Stimulated activated CD8-positive, alpha-beta memory T cell treated with anti-CD3 and anti-CD28 coated beads, Interleukin-7, amount 100 ng/mL, for 48 hours (primary cell): Measurements from ENCODE around the gene TMPRSS5.
A peak's percentile ranks its signal among the peaks of the same experiment; 100 is the strongest.
"Not testable (repeated sequence)": the region's sequence is repeated elsewhere in the genome, so short reads cannot be mapped to it uniquely, and the experiment has no call there.

Experiments
- DNase-seq, 2 donors: peaks; one replicate each; pipeline ENCODE4 v3.0.0-alpha.2; 2020; ENCODE audit warnings: low read depth in 1 of 2; ENCODE audit errors: extremely low read depth in 1 of 2

Gene TMPRSS5

DNA sequence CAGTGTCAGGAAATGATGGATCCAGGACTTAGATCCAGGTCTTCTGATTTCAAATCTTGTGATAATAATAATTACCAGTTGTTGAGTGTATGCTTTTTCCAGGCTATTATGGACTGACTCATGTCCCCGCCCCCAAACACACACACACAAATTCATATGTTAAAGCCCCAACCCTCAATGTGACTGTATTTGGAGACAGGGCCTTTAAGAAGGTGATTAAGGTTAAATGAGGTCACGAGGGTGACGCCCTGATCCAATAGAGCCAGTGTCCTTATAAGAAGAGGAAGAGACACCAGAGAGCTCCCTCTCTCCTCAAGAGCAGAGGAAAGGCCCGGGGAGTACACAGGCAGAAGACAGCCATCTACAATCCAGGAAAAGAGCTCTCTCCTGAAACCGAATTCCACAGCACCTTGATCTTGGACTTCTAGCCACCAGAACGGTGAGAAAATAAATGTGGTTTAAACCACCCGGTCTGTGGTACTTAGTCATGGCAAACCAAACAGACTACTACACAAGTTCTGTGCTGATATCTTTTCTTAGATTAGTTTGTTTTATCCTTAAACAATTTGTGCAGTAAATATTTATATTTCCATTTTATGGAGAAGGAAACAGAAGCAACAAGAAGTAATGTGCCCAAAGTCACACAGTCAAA is 8.2 kb downstream of the TMPRSS5 start:
- no peak for DNase-seq

DNA sequence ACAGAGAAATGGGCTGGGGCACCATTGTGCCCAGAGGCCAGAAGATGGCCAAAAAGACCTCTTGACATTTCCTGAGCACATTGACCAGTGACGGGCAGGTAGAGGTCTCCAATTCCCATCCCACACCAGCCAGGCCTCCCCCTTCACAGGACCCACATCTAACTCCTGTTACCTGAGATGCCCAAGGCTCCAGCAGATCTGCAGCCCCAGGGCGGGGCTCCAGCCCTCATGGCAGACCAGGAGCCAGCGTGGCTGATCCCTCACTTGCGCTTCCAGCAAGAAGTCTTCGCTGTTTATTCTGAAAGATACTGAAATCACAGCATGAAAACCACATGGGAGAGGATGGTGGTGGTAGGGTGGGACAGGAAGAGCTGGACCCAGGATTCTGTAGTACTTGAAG is 9.0 kb downstream of the TMPRSS5 start:
- DNase-seq = no peak

GRCh38 chr11:113695207-113695606 is 10.9 kb downstream of the TMPRSS5 start:
- no peak for DNase-seq

- no peak for DNase-seq
These were observed 11.7 kb downstream of the TMPRSS5 start for GRCh38 chr11:113694390-113694789.

- DNase-seq = no peak
These were observed 13.1 kb downstream of the TMPRSS5 start for GRCh38 chr11:113693030-113693429.

GRCh38 chr11:113690619-113691569 is 15.2 kb downstream of the TMPRSS5 start:
- no peak for DNase-seq

DNA sequence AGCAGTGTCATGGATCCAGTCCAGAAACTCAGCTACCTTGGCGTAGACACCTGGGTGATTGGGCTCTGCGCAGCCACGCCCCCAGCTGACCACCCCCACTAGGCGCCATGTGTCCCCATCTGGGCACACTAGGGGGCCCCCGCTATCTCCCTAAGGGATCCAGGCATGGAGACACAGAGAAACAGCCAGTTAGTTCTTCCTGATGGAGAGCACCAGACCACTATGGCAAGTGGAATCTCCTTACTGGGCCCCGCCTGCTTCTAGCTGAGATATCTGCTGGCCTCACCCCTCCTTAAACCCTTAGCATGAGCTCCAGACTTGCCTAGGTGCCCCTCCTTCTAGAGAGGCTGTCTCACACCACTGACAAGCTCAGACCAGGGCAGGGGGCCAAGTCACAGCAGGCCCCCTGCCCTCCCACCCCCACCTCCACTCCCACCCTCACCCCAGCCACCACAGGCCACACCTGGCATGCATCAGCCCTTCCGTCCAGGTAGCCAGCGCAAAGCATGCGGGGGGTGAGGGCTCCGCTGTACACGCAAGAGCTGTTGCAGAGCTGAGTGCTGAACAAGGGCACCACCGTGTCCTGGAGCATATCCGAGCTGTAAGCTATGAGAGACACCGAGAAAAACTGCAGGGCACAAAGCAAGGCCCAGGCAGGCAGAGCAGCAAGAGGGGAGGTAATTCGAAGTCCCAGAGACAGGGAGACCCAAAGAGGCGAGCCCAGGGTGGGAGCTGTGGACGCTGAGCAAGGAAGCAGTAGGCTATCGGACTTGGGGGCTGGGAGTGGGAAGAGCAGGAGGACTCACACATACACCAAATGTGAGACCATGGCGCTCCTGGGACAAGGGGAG is 16.1 kb downstream of the TMPRSS5 start:
- no peak for DNase-seq

- DNase-seq = no peak
These were observed 20.3 kb downstream of the TMPRSS5 start for GRCh38 chr11:113685654-113686359.

DNA sequence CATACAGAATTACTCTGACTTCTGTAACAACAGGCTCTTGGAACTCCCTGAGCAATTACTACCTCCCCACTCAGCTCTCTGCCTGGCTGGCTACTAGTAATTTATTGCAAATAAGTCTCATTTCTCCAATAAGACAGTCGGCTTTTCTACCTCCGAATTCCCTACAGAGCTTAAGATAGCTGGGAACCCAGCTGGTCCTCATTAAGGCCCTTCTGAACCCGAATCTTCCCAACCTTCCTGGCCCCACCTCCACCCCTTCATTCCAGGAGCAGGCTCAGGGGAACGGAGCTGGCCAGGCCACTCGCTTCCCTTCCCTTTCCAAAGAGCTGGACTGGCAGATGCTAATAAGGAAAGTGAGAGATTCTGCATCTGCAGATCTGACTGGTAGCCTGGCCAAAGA is 21.6 kb downstream of the TMPRSS5 start:
- no peak for DNase-seq

- DNase-seq = no peak
These were observed 22.5 kb downstream of the TMPRSS5 start for GRCh38 chr11:113683481-113684046.

- DNase-seq = no peak
These were observed 24.2 kb downstream of the TMPRSS5 start for GRCh38 chr11:113681711-113682413.

GRCh38 chr11:113681282-113681681 is 24.8 kb downstream of the TMPRSS5 start:
- no peak for DNase-seq

DNA sequence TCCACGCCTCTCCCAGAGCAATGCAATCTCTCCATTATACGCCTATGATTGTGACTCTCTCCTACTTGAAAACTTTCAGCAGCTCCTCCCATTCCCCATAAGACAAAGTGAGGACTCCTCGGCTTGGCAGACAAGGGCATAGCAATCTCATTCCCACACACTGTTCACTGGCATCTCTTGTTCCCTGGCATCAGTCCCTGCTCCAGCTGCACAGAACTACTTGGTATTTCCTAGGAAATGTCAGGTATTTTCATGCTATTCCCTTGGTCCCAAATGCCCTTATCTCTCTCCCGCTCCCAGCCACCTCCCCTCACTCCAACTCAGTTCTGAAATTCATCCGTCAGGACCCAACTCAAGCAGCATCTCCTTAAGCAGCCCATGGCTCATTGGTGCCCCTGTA is 28.4 kb downstream of the TMPRSS5 start:
- no peak for DNase-seq

DNA sequence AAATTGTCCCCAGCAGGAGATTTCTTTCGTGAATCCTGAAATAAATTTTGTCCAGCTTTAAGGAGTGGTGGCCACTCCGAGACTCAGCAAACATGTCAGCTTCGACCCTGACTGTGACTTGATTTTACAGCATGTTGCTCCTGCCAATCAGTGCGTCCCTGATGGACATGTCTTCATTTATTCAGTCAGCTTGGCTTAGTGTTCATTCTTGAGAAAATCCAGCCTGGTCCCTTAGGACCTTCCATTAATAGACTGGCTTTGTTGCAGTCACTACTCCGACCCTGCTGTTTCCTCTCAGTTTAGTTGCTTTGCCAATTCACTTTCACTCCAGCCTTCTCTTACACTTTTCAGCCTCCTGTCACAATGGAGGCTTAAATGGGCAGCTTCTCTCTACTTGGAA is 30.5 kb downstream of the TMPRSS5 start:
- no peak for DNase-seq

DNA sequence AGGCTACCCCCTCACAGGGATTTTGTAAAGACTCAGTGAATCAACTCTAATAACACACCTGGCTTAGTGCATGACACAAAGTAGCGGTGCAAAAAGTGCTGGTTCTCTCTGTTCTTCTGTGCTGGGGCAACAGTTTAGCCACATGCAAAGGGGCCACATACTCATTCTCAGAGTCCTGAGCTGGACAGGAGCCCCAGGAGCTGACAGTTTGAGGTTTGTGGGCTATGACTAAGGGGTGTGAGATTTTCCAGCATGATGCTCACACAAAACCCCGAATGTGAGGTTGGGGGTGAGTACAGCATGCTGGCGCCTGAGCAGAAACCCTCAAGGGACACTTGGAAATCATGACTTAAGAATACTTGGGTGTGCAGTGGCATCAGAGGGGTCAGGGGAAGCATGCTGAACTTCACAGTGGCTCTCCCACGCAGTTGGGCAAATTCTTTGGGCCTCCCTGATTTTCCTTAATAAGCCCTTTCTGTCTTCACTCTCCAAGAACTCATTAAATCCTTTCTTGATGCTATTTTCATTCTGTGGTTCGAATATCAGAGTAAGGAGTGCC is 31.0 kb downstream of the TMPRSS5 start:
- peak; percentile 19 to 48 for DNase-seq

GRCh38 chr11:113674397-113674685 is 31.8 kb downstream of the TMPRSS5 start:
- DNase-seq = no peak

DNA sequence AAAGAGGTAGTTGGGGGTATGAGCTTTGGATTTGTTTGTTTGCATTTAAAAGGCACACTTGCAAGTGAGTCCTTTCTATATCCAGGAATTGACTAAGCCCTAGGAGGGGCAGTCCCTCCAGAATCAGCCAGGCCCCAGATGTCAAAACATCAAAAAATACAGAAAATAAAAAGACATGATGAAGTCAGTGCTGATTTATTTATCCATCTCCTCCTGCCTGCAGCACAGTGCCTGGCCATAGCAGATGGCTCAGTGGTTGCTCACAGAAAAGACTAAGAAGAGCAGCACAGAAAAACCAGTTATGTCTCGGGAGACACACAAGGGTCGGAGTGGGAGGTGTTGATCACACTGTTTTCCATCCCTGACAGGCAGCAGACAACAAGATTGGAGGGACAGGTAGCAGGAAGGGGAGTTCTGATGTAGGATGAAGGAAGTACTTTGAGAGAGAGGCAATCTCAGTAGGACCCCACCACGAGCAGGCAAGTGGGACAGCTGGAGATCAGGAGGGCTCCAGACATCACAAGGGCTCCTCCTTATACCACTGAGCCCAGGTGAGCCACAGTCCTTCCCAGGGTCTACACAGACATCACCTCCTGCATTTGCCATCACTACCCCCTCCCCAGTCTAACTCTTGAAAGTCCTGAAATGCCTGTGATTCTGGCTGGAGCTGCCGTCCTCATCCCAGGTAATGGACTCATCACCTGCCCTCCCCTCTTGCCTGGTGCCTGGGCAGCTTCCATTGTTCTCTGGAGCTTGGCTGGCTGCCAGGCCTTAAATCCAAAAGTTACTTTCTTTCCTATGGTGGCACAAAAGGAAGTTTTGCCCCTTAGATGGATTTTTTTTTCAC is 32.3 kb downstream of the TMPRSS5 start:
- no peak for DNase-seq

- not testable (repeated sequence) for DNase-seq
These were observed 34.2 kb downstream of the TMPRSS5 start for GRCh38 chr11:113671914-113672313.

DNA sequence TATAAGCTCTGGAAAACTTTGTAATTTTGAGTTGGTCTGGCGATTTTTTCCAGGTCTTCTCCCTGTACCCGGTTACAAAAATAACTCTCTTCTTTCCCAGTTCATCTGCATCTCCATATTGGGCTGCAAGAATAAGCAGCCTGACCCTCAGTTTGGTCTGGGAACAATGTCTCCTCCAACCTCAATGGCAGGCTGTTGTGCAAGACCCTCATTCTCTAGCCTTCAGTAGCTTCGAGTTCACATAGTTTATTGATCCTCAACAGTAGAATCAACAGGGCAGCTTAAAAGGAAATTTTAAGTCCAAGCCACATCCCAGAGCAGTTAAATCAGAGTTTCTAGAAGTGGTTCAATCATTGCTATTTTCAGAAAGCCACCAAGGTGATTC is 35.3 kb downstream of the TMPRSS5 start:
- no peak for DNase-seq
